H9 (cell line): ENCODE results near the gene GPR157. TPM values are rescaled to one million over a fixed set of nuclear protein-coding genes. Genes with fewer than 3 reads are reported as not detected.

Source experiments
- DNase-seq: peaks from one replicate; pipeline ENCODE4 v3.0.0-alpha.2; 2017
- H2AFZ ChIP-seq: one replicate; pipeline ENCODE4 v1.6.1; 2013; ENCODE audit warnings: mild to moderate bottlenecking, low read length, control low read depth, moderate library complexity
- H2AK5ac ChIP-seq: 2 replicates; pipeline ENCODE4 v1.6.1; 2013; ENCODE audit warnings: low read length, control low read depth, mixed read lengths; ENCODE audit not compliant: insufficient read length
- H2BK120ac ChIP-seq: one replicate; pipeline ENCODE4 v1.6.1; 2013; ENCODE audit warnings: low read depth, mild to moderate bottlenecking, low read length, control low read depth, inconsistent platforms; ENCODE audit not compliant: poor library complexity, severe bottlenecking
- H2BK12ac ChIP-seq: 2 replicates; pipeline ENCODE4 v1.6.1; 2013; ENCODE audit warnings: low read length, control low read depth, mixed read lengths, low read depth; ENCODE audit not compliant: insufficient read length
- H2BK15ac ChIP-seq: 2 replicates; pipeline ENCODE4 v1.6.1; 2013; ENCODE audit warnings: low read depth, low read length, control low read depth
- H2BK20ac ChIP-seq: one replicate; pipeline ENCODE4 v1.6.1; 2013; ENCODE audit warnings: low read depth, mild to moderate bottlenecking, low read length, control low read depth, inconsistent platforms; ENCODE audit not compliant: poor library complexity, severe bottlenecking
- H2BK5ac ChIP-seq: 2 replicates; pipeline ENCODE4 v1.6.1; 2013; ENCODE audit warnings: low read length, control low read depth, mixed read lengths; ENCODE audit not compliant: insufficient read length
- H3K14ac ChIP-seq: 2 replicates; pipeline ENCODE4 v1.6.1; 2013; ENCODE audit warnings: low read length, control low read depth; ENCODE audit not compliant: insufficient read depth
- H3K18ac ChIP-seq: 2 replicates; pipeline ENCODE4 v1.6.1; 2013; ENCODE audit warnings: low read depth, mild to moderate bottlenecking, mixed read lengths, low read length, control low read depth; ENCODE audit not compliant: insufficient read length
- H3K23ac ChIP-seq: 2 replicates; pipeline ENCODE4 v1.6.1; 2013; ENCODE audit warnings: low read length, control low read depth, mixed read lengths, low read depth; ENCODE audit not compliant: insufficient read length
- H3K23me2 ChIP-seq: 2 replicates; pipeline ENCODE4 v1.6.1; 2013; ENCODE audit warnings: low read depth, mild to moderate bottlenecking, mixed read lengths, low read length, control low read depth; ENCODE audit not compliant: insufficient read length, poor library complexity, severe bottlenecking
- H3K27ac ChIP-seq: 2 replicates; pipeline ENCODE4 v1.5.1; 2013; ENCODE audit warnings: low read length, control low read depth, mixed read lengths, low read depth; ENCODE audit not compliant: insufficient read length
- H3K27me3 ChIP-seq: 2 replicates; pipeline ENCODE4 v1.6.1; 2013; ENCODE audit warnings: low read length, control low read depth, inconsistent platforms; ENCODE audit not compliant: insufficient read depth
- H3K4ac ChIP-seq: 2 replicates; pipeline ENCODE4 v1.6.1; 2013; ENCODE audit warnings: low read depth, mild to moderate bottlenecking, control low read depth, inconsistent platforms, low read length, moderate library complexity
- H3K4me1 ChIP-seq: 2 replicates; pipeline ENCODE4 v1.6.1; 2013; ENCODE audit warnings: low read length, control low read depth, inconsistent platforms; ENCODE audit not compliant: insufficient read depth
- H3K4me2 ChIP-seq: 2 replicates; pipeline ENCODE4 v1.6.1; 2013; ENCODE audit warnings: low read length, control low read depth, mixed read lengths; ENCODE audit not compliant: insufficient read length, insufficient read depth
- H3K56ac ChIP-seq: 2 replicates; pipeline ENCODE4 v1.6.1; 2013; ENCODE audit warnings: low read depth, mild to moderate bottlenecking, mixed read lengths, low read length, control low read depth; ENCODE audit not compliant: insufficient read length
- H3K79me1 ChIP-seq: 2 replicates; pipeline ENCODE4 v1.6.1; 2013; ENCODE audit warnings: low read depth, mild to moderate bottlenecking, moderate library complexity, low read length, control low read depth, inconsistent platforms; ENCODE audit not compliant: insufficient read depth, poor library complexity, severe bottlenecking
- H3K79me2 ChIP-seq: 2 replicates; pipeline ENCODE4 v1.6.1; 2013; ENCODE audit warnings: low read length, control low read depth, inconsistent platforms; ENCODE audit not compliant: insufficient read depth
- H3K9ac ChIP-seq: 2 replicates; pipeline ENCODE4 v1.6.1; 2013; ENCODE audit warnings: low read length, control low read depth, mixed read lengths; ENCODE audit not compliant: insufficient read length; ENCODE audit errors: extremely low read depth
- H3K9me3 ChIP-seq: one replicate; pipeline ENCODE4 v1.6.1; 2013; ENCODE audit warnings: low read depth, low read length, inconsistent platforms; ENCODE audit not compliant: control insufficient read depth
- H3T11ph ChIP-seq: one replicate; pipeline ENCODE4 v1.6.1; 2013; ENCODE audit warnings: mild to moderate bottlenecking, low read length, control low read depth, inconsistent platforms
- H4K20me1 ChIP-seq: one replicate; pipeline ENCODE4 v1.6.1; 2013; ENCODE audit not compliant: control insufficient read depth, insufficient read length, insufficient read depth
- H4K5ac ChIP-seq: 2 replicates; pipeline ENCODE4 v1.6.1; 2013; ENCODE audit warnings: low read depth, mild to moderate bottlenecking, mixed read lengths, low read length, control low read depth; ENCODE audit not compliant: insufficient read length
- H4K8ac ChIP-seq: replicated peaks from 2 replicates; pipeline ENCODE4 v1.6.1; 2013; ENCODE audit warnings: low read length, control low read depth, mixed read lengths, low read depth; ENCODE audit not compliant: insufficient read length
- H4K91ac ChIP-seq: 2 replicates; pipeline ENCODE4 v1.6.1; 2013; ENCODE audit warnings: low read depth, mild to moderate bottlenecking, moderate library complexity, mixed read lengths, low read length, control low read depth; ENCODE audit not compliant: insufficient read length
- H3K27ac Mint-ChIP-seq, 3 experiments: 2 replicates in 2 of 3; 3 replicates in 1 of 3; pipeline ENCODE4 v1.8.0; 2020 to 2021; ENCODE audit warnings: mixed read lengths in 3 of 3, mild to moderate bottlenecking in 1 of 3, moderate library complexity in 1 of 3
- H3K27me3 Mint-ChIP-seq: 2 replicates; pipeline ENCODE4 v1.8.0; 2021; ENCODE audit warnings: low read depth, mild to moderate bottlenecking, moderate library complexity, mixed read lengths
- H3K36me3 Mint-ChIP-seq, 3 experiments: 2 replicates in 2 of 3; 3 replicates in 1 of 3; pipeline ENCODE4 v1.8.0; 2020 to 2021; ENCODE audit warnings: low read depth in 3 of 3, mixed read lengths in 3 of 3; ENCODE audit not compliant: insufficient read depth in 1 of 3
- H3K4me1 Mint-ChIP-seq, 2 experiments: 2 replicates each; pipeline ENCODE4 v1.8.0; 2020; ENCODE audit warnings: mixed read lengths in 2 of 2
- H3K4me3 Mint-ChIP-seq, 2 experiments: 2 replicates in 1 of 2; 3 replicates in 1 of 2; pipeline ENCODE4 v1.8.0; 2020 to 2021; ENCODE audit warnings: mild to moderate bottlenecking in 2 of 2, mixed read lengths in 2 of 2, moderate library complexity in 1 of 2
- H3K9me3 Mint-ChIP-seq, 2 experiments: 2 replicates in 1 of 2; 3 replicates in 1 of 2; pipeline ENCODE4 v1.8.0; 2020; ENCODE audit warnings: mild to moderate bottlenecking in 2 of 2, mixed read lengths in 2 of 2, moderate library complexity in 1 of 2
- WGBS: extraction: QIAGEN DNeasy Blood & Tissue Kit; methylation state at CpG from one replicate; pipeline ENCODE4 v1.1.7; 2013; ENCODE audit warnings: missing lambda C conversion rate, low lambda C conversion rate, mixed read lengths; ENCODE audit not compliant: insufficient read length; ENCODE audit errors: extremely low coverage; 5-methylcytosine and 5-hydroxymethylcytosine counted together
- total RNA-seq: library from RNA; stranded (reverse); gene quantifications from 2 replicates; pipeline ENCODE4 v1.2.1, GENCODE V29; 2021
- TF ChIP-seq, protein P1 (sequence below): fragments of 200-600 bp; sonication (generic); conservative IDR thresholded peaks from 3 replicates; pipeline ENCODE4 v1.8.0; 2021; ENCODE audit warnings: antibody characterized with exemption, mild to moderate bottlenecking

The GPR157 gene
- total RNA-seq, 1 experiment from 2014 or later, result 3.8 TPM

DNA sequence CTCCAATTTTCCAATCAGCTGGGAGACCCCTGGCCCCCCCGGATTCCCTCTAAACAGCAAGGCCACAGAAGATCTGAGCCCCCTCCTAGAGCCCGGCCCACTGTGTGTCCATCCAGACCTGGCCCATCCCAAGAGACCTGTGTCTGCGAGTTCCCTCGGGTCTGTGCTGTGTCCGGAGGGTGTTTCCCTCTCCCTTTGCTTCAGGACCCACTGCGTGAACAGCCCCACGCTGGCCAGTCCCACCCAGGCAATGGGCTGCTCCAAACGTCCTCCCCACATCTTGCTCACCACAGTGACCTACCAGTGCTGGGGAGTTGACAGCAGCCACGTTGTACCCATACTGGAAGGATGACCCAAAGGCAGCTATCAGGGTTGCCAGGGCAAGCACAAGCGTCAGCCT is 71.1 kb downstream of the GPR157 start:
- no peaks in the 10 kb centered on the region for H4K20me1 ChIP-seq
- no peak overlapping the region for H3K27ac ChIP-seq
- H3K36me3 Mint-ChIP-seq, result no peaks in the 10 kb centered on the region
- no peak overlapping the region for H3K23ac ChIP-seq
- no peak overlapping the region for H3T11ph ChIP-seq
- no peaks in the 10 kb centered on the region for H3K79me1 ChIP-seq
- H3K4me1 Mint-ChIP-seq, result peaks cover 7 to 10% of the 10 kb centered on the region in 2 experiments; a peak in 3 of 4 replicates
- no peak overlapping the region for H3K4me3 Mint-ChIP-seq
- H2AK5ac ChIP-seq, result no peak overlapping the region
- no peaks in the 10 kb centered on the region for H3K23me2 ChIP-seq
- no peak overlapping the region for H4K91ac ChIP-seq
- H2BK12ac ChIP-seq, result no peak overlapping the region
- WGBS, result no CpG with 5 or more reads among the region's 10 CpGs
- no peak overlapping the region for H2BK15ac ChIP-seq
- H2BK120ac ChIP-seq, result no peak overlapping the region
- no peak overlapping the region for H3K9ac ChIP-seq
- no peak overlapping the region for H2AFZ ChIP-seq
- no peak overlapping the region for H3K18ac ChIP-seq
- no peak overlapping the region for H3K27ac Mint-ChIP-seq
- H2BK20ac ChIP-seq, result no peak overlapping the region
- no peak overlapping the region for H2BK5ac ChIP-seq
- no peak overlapping the region for H3K4ac ChIP-seq
- no peaks in the 10 kb centered on the region; the same call in 1 of the 2 replicates for H3K27me3 ChIP-seq
- H3K27me3 Mint-ChIP-seq, result no peaks in the 10 kb centered on the region; the same call in 1 of the 2 replicates
- no peak overlapping the region for H4K8ac ChIP-seq
- no peak for DNase-seq
- no peaks in the 10 kb centered on the region; a peak in 1 of 5 replicates for H3K9me3 Mint-ChIP-seq
- no peak overlapping the region for H4K5ac ChIP-seq
- no peak overlapping the region for H3K56ac ChIP-seq
- H3K79me2 ChIP-seq, result no peaks in the 10 kb centered on the region
- no peak overlapping the region for H3K4me2 ChIP-seq
- no peaks in the 10 kb centered on the region for H3K4me1 ChIP-seq
- TF ChIP-seq, protein P1, sequence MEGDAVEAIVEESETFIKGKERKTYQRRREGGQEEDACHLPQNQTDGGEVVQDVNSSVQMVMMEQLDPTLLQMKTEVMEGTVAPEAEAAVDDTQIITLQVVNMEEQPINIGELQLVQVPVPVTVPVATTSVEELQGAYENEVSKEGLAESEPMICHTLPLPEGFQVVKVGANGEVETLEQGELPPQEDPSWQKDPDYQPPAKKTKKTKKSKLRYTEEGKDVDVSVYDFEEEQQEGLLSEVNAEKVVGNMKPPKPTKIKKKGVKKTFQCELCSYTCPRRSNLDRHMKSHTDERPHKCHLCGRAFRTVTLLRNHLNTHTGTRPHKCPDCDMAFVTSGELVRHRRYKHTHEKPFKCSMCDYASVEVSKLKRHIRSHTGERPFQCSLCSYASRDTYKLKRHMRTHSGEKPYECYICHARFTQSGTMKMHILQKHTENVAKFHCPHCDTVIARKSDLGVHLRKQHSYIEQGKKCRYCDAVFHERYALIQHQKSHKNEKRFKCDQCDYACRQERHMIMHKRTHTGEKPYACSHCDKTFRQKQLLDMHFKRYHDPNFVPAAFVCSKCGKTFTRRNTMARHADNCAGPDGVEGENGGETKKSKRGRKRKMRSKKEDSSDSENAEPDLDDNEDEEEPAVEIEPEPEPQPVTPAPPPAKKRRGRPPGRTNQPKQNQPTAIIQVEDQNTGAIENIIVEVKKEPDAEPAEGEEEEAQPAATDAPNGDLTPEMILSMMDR, result no peak
- H3K9me3 ChIP-seq, result no peaks in the 10 kb centered on the region
- no peak overlapping the region for H3K14ac ChIP-seq
